Stimulated activated CD4-positive, alpha-beta T cell treated with anti-CD3 and anti-CD28 coated beads, Interleukin-2, amount 100 ng/mL, for 24 hours (primary cell): ENCODE results near the gene VPS26A.

ENCODE experiments used
- DNase-seq, 2 donors: peaks; one replicate each; pipeline ENCODE4 v3.0.0-alpha.2; 2020

VPS26A gene

GRCh38 chr10:69179089-69179742 lies 55.2 kb downstream of the VPS26A start:
- DNase-seq: peak; percentile 10 to 30

- DNase-seq: peak; percentile 86 to 87
These were observed 56.0 kb downstream of the VPS26A start, which contains the start of gene SUPV3L1 for GRCh38 chr10:69179743-69180524. SUPV3L1 (plus strand) TSS chr10:69180234; CDS start chr10:69180292, 58 bp downstream.

GRCh38 chr10:69180525-69181204 lies 56.7 kb downstream of the VPS26A start:
- DNase-seq: peak; percentile 5 to 31

- DNase-seq: no peak
These were observed 57.5 kb downstream of the VPS26A start for GRCh38 chr10:69181433-69181832.

GRCh38 chr10:69182005-69182404 lies 58.0 kb downstream of the VPS26A start:
- no peak for DNase-seq

GRCh38 chr10:69186524-69186923 lies 62.5 kb downstream of the VPS26A start:
- DNase-seq: no peak

GRCh38 chr10:69201045-69201444 lies 77.1 kb downstream of the VPS26A start:
- DNase-seq: no peak

GRCh38 chr10:69202332-69202731 lies 78.4 kb downstream of the VPS26A start:
- no peak for DNase-seq

- DNase-seq: no peak
These were observed 84.8 kb downstream of the VPS26A start for GRCh38 chr10:69208761-69209160.

GRCh38 chr10:69209787-69210484 lies 86.0 kb downstream of the VPS26A start:
- no peak for DNase-seq

- DNase-seq: no peak
These were observed 87.1 kb downstream of the VPS26A start for GRCh38 chr10:69211104-69211503.

- no peak for DNase-seq
These were observed 87.5 kb downstream of the VPS26A start for GRCh38 chr10:69211524-69211923.

GRCh38 chr10:69213591-69214311 lies 89.8 kb downstream of the VPS26A start:
- DNase-seq: no peak

GRCh38 chr10:69214666-69215131 lies 90.7 kb downstream of the VPS26A start:
- no peak for DNase-seq

GRCh38 chr10:69215405-69216171 lies 91.6 kb downstream of the VPS26A start:
- DNase-seq: peak in 1 of 2 donors; percentile 17

GRCh38 chr10:69216577-69217118 lies 92.7 kb downstream of the VPS26A start:
- no peak for DNase-seq

- DNase-seq: no peak
These were observed 93.3 kb downstream of the VPS26A start for GRCh38 chr10:69217119-69217754.

GRCh38 chr10:69218831-69219230 lies 94.9 kb downstream of the VPS26A start:
- DNase-seq: no peak

GRCh38 chr10:69220041-69220451 lies 96.1 kb downstream of the VPS26A start, which contains the start of gene HKDC1:
HKDC1 (plus strand) TSS chr10:69220332; CDS start chr10:69220436, 104 bp downstream.
- no peak for DNase-seq

GRCh38 chr10:69220507-69220906 lies 96.5 kb downstream of the VPS26A start:
- no peak for DNase-seq
